NCI-H1092 treated with DMSO at 0.1 percent for 48 hours (cell line): ENCODE results near the gene NGEF.
"Not testable (repeated sequence)": the region's sequence is repeated elsewhere in the genome, so short reads cannot be mapped to it uniquely, and the experiment has no call there.

Experiments used
- DNase-seq: peaks from one replicate; lab custom pipeline; 2025; lab: John Stamatoyannopoulos, UW

The NGEF gene, protein sequence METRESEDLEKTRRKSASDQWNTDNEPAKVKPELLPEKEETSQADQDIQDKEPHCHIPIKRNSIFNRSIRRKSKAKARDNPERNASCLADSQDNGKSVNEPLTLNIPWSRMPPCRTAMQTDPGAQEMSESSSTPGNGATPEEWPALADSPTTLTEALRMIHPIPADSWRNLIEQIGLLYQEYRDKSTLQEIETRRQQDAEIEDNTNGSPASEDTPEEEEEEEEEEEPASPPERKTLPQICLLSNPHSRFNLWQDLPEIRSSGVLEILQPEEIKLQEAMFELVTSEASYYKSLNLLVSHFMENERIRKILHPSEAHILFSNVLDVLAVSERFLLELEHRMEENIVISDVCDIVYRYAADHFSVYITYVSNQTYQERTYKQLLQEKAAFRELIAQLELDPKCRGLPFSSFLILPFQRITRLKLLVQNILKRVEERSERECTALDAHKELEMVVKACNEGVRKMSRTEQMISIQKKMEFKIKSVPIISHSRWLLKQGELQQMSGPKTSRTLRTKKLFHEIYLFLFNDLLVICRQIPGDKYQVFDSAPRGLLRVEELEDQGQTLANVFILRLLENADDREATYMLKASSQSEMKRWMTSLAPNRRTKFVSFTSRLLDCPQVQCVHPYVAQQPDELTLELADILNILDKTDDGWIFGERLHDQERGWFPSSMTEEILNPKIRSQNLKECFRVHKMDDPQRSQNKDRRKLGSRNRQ

GRCh38 chr2:233013027-233013461, at the start of gene NGEF:
Gene NGEF, minus strand, starts transcription at chr2:233013256. Its CDS starts 38,366 bp downstream, at chr2:232974890.
- DNase-seq: no peak

GRCh38 chr2:233062451-233062850, 49.4 kb upstream of the NGEF start:
- no peak for DNase-seq

- DNase-seq: no peak
Measured at GRCh38 chr2:233061591-233062450, 48.8 kb upstream of the NGEF start.

DNA sequence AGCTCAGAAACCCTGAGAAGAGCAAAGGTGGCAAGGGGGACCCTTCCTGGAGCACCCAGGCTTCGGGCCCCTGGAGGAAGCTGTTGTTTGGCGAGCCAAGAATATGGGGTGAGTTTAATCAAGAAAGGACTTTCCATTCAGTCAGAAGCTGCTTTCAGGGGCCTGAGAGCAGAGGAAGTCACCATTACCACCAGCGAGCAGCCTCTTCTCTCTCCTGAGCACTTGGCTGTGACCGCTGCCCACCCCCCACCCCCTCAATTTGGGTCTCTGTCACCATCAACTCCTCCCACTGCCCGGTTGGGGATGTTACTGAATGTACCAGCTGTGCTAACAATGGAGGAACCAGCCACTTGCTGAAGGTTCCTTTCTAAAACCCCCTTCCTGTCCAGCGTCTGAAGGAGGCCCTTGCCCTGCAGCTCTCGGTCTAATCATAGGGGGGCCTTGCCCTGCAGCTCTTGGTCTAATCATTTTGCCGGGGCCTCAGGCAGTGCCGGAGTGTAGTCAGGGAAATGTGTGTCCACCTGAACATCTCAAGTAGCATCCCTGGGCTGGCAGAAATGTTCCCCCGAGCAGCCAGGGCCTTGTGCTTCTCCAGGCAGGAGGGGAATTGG, 48.0 kb upstream of the NGEF start:
- DNase-seq: no peak

DNA sequence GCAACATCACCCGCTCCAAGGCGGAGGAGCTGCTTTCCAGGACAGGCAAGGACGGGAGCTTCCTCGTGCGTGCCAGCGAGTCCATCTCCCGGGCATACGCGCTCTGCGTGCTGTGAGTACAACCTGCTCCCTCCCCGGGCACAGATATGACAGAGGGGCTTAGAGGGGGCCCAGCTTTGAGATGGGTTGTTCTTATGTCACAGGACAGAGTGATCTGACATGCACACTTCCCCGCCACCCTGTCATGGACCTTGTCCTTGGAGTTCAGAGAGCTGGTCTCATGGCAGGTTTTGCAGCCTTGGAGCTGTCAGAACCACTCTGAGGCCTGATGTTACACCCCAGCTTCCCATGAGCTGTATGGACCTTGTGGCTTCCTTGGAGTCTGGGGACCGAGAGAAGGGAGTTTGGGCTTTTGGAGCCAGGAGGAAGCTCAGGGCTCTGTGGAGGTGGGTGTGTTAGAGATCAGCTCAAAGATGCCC, 47.5 kb upstream of the NGEF start:
- no peak for DNase-seq

- no peak for DNase-seq
Measured at GRCh38 chr2:233059797-233060500, 46.9 kb upstream of the NGEF start, which contains the start of gene INPP5D. Gene INPP5D, plus strand, starts transcription at chr2:233060342. Its CDS starts 137 bp downstream, at chr2:233060479.

DNA sequence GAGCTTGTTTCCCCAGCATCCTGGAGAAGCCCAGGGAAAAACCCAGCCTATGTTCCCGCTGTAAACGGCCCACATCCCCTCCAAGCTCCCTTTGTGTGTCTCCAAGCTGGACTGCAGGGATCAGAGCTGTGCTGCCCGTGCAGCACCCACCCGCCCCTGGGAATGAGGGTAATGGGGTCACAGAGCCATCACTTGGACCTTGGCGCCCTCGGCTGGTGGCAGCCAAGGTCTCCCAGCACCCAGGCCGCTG, 46.4 kb upstream of the NGEF start:
- DNase-seq: no peak

GRCh38 chr2:233058717-233059546, 45.9 kb upstream of the NGEF start:
- no peak for DNase-seq

- no peak for DNase-seq
Measured at GRCh38 chr2:233056961-233057605, 44.0 kb upstream of the NGEF start.

DNA sequence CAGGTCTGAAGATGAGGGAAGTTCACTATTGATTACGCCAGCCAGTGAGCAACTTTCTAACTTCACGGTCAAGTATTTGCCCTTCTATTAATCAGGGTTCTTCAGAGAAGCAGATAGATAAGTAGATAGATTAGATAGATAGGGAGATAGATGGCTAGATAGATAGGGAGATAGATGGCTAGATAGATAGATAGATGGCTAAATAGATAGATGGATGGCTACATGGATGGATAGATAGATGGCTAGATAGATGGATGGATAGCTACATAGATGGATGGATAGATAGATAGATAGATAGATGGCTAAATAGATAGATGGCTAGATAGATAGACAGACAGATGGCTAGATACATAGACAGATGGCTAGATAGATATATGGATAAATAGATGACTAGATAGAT, 42.3 kb upstream of the NGEF start:
- no peak for DNase-seq

DNA sequence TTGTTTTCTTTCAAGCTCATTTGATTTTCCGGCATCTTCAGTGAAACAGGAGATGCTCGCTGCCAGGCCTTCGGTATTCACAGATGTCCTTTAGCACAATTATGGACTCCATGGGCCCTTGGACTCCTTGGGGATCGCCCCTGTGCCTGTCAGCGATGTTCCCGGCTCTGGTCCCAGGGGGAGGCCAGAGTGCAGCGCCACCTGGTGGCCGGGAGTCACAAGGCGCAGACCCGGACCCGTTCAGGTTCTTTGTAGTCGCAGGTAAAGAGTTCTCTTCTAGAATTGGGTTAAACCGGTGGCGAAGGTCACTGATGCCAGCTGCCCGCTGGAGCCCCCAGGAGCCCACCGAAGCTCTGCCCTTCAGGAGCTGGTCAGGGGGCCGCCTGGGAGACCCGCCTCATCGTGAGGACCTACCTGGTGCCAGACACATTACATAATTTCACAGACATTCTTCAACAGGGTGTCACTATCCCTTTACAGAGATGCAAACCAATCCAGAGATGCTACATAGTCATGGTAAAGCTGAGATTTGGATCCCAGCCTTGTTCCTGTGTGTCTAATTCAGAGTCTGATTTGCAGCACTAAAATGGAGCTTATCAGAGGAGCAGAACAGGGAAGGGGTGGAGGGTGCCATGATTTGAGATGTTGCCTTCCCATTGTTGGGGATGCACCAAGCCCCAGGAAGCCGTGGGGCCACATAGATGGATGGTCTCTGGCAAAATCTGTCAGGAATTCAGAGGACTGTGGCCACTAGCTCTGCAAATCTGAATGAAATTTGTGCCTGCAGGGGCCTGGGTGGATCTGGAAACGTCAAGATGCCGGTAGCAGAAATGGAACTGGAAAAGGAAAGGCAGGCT, 41.1 kb upstream of the NGEF start:
- DNase-seq: peak; percentile 17

GRCh38 chr2:233052517-233052916, 39.5 kb upstream of the NGEF start:
- DNase-seq: not testable (repeated sequence)

- DNase-seq: no peak
Measured at GRCh38 chr2:233051241-233052149, 38.4 kb upstream of the NGEF start.

GRCh38 chr2:233049194-233049761, 36.2 kb upstream of the NGEF start:
- no peak for DNase-seq

DNA sequence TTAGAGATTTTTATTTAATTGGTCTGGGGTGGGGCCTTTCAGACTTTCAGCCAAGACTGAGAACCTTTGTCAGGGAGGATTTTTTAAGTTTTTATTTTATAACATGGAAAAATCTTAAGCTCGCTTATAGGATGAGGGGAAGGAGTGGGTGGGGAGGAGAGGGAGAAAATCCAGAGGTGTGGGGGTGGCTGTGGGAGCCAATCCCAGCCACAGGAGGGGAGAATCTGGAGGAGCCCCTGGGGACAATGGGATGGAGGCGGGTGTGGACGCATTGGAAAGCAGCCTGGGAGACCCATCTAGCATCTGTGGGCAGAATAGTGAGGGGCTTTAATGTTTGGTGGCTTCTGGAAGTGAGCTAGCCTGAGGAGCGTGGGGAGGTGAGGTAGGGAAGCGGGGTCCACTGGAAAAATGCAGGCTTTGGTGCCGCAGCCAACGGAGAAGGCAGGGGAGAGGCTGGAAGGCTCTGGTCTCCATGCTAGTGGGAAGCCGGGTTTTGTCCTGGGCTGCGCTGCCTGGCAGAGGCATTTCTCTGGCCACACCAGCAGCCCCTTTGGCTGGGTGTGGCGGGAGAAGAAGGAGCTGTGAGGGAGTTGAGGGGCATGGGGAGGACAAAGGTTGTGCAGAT, 35.6 kb upstream of the NGEF start:
- no peak for DNase-seq

- no peak for DNase-seq
Measured at GRCh38 chr2:233047667-233048066, 34.6 kb upstream of the NGEF start.

DNA sequence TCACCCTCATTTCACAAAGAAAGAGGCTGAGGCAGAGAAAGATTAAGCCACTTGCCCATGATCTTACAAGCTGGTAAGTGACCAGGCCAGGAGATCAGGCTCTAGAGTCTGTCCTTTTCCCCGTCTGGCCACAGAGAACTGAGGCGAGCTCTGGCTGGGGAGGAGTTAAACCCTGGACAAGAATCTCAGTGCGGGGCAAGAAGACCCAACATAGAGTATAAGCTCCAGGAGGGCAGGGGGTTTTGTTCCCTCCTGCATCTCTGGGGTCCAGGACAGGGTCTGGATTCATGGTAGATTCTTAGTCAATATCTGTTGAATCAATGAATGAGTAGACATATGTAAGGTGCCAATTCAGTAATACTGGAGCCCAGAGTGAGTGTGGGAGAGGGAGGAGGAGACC, 34.1 kb upstream of the NGEF start:
- no peak for DNase-seq
